Stimulated activated CD4-positive, alpha-beta T cell treated with anti-CD3 and anti-CD28 coated beads, Interleukin-2, amount 100 ng/mL, for 48 hours (primary cell): ENCODE data around the gene PTS.

ENCODE experiments used
- DNase-seq, 2 donors: peaks; one replicate each; pipeline ENCODE4 v3.0.0-alpha.2; 2020

The PTS gene

GRCh38 chr11:112223121-112223520, 3.1 kb upstream of the PTS start:
- DNase-seq, result no peak

GRCh38 chr11:112223754-112224532, 2.3 kb upstream of the PTS start:
- no peak for DNase-seq

- no peak for DNase-seq
Measured at GRCh38 chr11:112225753-112226061, 521 bp upstream of the PTS start.

GRCh38 chr11:112226831-112227401, 688 bp downstream of the PTS start:
- no peak for DNase-seq

- no peak for DNase-seq
Measured at GRCh38 chr11:112227471-112227870, 1.2 kb downstream of the PTS start.

- no peak for DNase-seq
Measured at GRCh38 chr11:112228706-112229105, 2.5 kb downstream of the PTS start.

GRCh38 chr11:112229159-112229558, 2.9 kb downstream of the PTS start:
- DNase-seq, result no peak

GRCh38 chr11:112229746-112230433, 3.7 kb downstream of the PTS start:
- DNase-seq, result no peak

- no peak for DNase-seq
Measured at GRCh38 chr11:112231952-112232351, 5.7 kb downstream of the PTS start.

GRCh38 chr11:112235750-112236390, 9.6 kb downstream of the PTS start:
- DNase-seq, result no peak

GRCh38 chr11:112237451-112237850, 11.2 kb downstream of the PTS start:
- no peak for DNase-seq

- no peak for DNase-seq
Measured at GRCh38 chr11:112238041-112238440, 11.8 kb downstream of the PTS start.

GRCh38 chr11:112241486-112241885, 15.3 kb downstream of the PTS start:
- no peak for DNase-seq

- DNase-seq, result no peak
Measured at GRCh38 chr11:112247201-112247600, 21.0 kb downstream of the PTS start.

- no peak for DNase-seq
Measured at GRCh38 chr11:112248201-112248600, 22.0 kb downstream of the PTS start.

GRCh38 chr11:112249871-112250610, 23.8 kb downstream of the PTS start:
- DNase-seq, result no peak

- no peak for DNase-seq
Measured at GRCh38 chr11:112253605-112254242, 27.5 kb downstream of the PTS start.

GRCh38 chr11:112255067-112255720, 29.0 kb downstream of the PTS start:
- DNase-seq, result no peak

- no peak for DNase-seq
Measured at GRCh38 chr11:112260490-112260889, 34.3 kb downstream of the PTS start, which contains the start of gene PLET1. Gene PLET1 (minus strand): TSS chr11:112260860. CDS start chr11:112260589, 271 bp downstream.

GRCh38 chr11:112265659-112266409, 39.6 kb downstream of the PTS start:
- no peak for DNase-seq

- DNase-seq, result no peak
Measured at GRCh38 chr11:112266410-112266778, 40.2 kb downstream of the PTS start.
